Stimulated activated CD4-positive, alpha-beta T cell treated with anti-CD3 and anti-CD28 coated beads, TNF-alpha, amount 100 ng/mL, for 4 hours (primary cell): ENCODE results near the gene SLC22A7.

ENCODE experiments used
- DNase-seq, 3 experiments: peaks; one replicate each; pipeline ENCODE4 v3.0.0-alpha.2; 2020; ENCODE audit warnings: low read depth in 3 of 3

The SLC22A7 gene

GRCh38 chr6:43297644-43298564, at the start of gene SLC22A7:
TSS of gene SLC22A7 (plus strand) at chr6:43298260. CDS start at chr6:43298359, 99 bp downstream.
- no peak for DNase-seq

DNA sequence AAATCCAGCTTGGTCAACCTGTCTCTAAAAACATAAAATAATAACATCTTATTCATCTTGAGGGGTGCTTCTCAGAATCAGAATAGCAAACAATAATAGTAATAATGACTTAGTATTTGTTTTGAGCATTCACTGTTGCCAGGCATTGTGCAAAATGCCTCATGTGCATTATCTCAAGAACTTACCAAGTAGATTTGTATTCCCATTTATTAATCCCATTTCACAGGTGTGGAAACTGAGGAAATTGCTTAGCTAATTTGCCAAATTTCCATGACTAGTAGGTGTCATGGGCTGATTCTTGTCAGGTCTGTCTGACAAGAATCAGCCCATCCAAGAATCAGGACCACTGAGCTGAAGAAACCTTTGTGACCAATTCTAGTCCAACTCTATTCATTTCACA, 49.3 kb upstream of the SLC22A7 start:
- no peak for DNase-seq

DNA sequence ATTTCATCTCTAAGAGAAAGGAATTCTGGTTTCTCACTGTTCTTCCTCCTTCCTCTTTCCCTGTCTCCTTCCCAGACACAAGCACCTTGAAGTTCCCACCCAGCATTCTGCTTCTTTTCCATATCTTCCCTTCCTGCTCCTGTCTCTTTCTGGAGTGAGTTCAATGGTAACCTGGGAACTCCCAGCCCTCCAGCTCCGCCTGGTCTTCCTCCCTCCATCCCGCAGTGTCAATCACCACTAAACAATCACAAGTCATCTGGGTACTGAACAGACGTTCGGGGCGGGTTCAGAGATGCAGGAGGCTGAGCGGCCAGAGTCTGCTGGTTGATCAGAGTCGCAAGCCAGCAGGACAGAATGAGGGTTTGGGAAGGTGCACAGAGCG, 47.1 kb upstream of the SLC22A7 start:
- DNase-seq: no peak

DNA sequence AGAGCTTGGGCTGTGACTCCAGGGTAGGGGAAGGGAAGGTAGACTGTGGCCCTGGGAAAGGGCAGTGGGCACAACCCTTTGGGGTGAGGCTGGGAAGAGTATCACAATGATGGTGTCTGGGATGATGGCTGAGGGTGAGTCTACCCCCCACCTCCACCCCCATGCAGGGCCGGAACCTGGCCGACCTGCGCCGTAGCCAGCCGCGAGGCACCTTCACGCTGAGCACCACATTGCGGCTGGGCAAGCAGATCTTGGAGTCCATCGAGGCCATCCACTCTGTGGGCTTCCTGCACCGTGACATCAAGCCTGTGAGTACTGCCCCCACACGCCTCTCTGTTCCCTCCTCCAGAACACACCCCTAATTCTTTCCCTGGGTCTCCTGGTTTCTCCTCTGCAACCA, 44.7 kb upstream of the SLC22A7 start:
- DNase-seq: no peak

DNA sequence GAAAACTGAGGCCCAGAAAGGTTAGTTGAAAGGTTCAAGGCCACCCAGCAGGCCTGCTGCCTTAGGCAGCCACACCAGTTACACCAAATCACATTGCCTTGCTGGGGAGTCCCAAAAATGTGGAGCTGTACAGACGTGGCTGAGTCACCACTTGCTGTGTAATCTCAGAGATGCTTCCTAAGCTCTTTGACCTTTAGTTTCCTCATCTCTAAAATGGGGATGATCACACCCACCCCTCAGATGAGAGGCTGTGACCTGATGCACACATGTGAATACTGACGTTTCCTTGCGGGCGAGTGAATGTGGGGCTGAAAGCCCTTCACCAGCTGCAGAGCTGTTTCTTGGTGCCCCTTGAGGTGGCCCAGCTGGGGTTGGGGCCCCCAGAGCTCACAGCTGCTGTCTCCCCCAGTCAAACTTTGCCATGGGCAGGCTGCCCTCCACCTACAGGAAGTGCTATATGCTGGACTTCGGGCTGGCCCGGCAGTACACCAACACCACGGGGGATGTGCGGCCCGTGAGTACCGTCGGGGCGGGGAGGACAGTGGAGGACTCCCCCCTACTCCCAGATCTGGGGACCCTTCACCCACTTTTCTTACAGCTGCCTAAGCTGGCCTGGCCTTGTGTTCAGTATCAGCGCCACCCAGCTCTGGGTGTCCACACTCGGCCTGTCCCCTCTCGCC, 43.8 kb upstream of the SLC22A7 start:
- DNase-seq: no peak

- no peak for DNase-seq
Observed at GRCh38 chr6:43254846-43255245, 43.2 kb upstream of the SLC22A7 start.

DNA sequence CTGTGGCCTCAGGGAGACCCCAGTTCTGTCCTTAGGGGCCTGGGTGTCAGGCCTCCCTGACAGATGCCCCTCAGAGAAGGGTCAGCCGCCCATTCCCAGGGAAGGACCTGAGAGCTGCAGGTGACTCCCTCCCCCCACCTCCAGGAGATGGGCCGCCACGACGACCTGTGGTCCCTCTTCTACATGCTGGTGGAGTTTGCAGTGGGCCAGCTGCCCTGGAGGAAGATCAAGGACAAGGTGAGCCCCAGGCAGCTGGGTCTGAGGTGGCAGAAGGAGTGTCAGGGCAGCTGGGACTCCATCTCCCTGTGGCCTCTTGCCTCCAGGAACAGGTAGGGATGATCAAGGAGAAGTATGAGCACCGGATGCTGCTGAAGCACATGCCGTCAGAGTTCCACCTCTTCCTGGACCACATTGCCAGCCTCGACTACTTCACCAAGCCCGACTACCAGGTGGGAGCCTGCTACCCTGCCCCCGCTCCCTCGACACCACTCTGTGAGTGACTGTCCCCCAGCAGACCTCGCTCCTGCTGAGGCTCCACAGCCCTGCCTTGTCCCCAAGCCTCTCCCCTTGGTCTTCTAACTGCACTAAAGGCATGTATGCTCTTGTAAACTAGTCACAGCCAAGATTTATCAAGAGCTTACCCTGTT, 42.5 kb upstream of the SLC22A7 start:
- DNase-seq: no peak

GRCh38 chr6:43256670-43257366, 41.2 kb upstream of the SLC22A7 start:
- no peak for DNase-seq

DNA sequence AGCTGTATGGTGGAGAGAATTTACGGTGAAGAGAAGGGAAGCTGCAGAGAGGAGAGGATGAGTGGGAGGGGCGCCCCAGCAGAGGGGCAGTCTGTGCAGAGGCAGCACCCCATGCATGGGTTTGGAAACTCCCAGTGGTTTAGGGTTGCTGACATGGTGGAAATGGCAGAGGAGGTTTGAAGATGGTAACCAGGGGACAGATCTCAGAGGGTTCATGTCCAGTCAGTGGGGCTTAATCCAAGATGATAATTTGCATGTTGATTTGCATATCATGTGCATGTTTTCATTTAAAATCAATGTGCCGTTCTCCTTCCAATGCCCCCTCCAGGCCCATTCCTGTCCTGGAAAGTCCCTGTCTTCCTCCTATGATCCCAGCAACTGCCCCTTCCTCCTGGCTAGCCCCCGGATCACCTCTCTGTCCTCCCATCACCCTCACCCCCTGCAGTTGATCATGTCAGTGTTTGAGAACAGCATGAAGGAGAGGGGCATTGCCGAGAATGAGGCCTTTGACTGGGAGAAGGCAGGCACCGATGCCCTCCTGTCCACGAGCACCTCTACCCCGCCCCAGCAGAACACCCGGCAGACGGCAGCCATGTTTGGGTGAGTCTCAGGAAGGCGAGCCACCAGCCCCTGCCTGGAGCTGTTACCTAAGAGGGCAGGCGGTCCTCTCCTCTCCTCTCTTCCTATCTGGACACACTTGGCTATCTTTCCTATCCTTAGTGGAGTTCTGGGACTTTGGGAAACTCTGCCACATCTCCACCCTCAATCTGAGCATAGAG, 40.5 kb upstream of the SLC22A7 start:
- DNase-seq: no peak

- DNase-seq: no peak
Observed at GRCh38 chr6:43258180-43258579, 39.9 kb upstream of the SLC22A7 start.

DNA sequence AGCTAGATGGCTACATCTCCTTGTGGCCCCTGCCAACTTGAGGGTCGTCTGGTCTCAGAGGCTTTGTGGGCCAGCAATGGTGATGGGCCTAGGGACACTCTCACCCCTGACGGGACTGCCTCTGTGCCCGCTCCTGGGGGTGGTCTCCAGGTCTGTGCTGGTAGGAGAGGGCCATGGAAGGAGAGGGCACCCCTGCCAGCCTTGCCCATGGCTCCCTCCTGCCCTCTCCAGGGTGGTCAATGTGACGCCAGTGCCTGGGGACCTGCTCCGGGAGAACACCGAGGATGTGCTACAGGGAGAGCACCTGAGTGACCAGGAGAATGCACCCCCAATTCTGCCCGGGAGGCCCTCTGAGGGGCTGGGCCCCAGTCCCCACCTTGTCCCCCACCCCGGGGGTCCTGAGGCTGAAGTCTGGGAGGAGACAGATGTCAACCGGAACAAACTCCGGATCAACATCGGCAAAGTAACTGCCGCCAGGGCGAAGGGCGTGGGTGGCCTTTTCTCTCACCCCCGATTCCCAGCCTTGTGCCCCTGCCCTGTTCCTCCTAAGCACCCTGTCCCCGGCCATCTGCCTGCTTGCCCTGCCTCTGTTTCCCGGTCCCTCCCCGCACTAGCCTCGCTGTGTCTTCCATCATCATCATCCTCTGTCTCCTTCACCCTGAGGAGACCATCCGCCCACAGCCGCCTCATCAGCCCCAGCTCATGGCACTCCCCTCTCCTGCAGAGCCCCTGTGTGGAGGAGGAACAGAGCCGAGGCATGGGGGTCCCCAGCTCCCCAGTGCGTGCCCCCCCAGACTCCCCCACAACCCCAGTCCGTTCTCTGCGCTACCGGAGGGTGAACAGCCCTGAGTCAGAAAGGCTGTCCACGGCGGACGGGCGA, 39.0 kb upstream of the SLC22A7 start:
- no peak for DNase-seq

- no peak for DNase-seq
Observed at GRCh38 chr6:43260791-43261190, 37.3 kb upstream of the SLC22A7 start.

DNA sequence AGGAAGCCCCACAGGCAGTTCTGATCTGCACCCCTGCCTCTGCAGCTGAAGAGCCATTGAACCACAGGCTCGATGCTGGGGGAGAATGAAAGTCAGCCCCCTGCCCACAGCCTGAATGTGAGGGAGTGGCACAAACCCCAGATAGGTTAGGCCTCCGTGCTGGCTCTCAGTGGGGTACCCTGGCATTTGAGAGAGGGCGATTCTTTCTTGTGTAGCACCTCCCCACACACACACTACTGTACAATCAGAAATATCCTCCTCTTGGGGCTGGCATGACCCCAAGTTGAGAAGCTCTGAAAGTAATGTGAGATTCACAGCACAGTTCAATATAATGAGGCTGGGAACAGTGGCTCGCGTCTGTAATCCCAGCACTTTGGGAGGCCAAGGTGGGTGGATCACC, 36.9 kb upstream of the SLC22A7 start:
- no peak for DNase-seq

GRCh38 chr6:43262000-43262779, 35.9 kb upstream of the SLC22A7 start:
- DNase-seq: no peak

GRCh38 chr6:43262780-43263313, 35.2 kb upstream of the SLC22A7 start:
- no peak for DNase-seq

DNA sequence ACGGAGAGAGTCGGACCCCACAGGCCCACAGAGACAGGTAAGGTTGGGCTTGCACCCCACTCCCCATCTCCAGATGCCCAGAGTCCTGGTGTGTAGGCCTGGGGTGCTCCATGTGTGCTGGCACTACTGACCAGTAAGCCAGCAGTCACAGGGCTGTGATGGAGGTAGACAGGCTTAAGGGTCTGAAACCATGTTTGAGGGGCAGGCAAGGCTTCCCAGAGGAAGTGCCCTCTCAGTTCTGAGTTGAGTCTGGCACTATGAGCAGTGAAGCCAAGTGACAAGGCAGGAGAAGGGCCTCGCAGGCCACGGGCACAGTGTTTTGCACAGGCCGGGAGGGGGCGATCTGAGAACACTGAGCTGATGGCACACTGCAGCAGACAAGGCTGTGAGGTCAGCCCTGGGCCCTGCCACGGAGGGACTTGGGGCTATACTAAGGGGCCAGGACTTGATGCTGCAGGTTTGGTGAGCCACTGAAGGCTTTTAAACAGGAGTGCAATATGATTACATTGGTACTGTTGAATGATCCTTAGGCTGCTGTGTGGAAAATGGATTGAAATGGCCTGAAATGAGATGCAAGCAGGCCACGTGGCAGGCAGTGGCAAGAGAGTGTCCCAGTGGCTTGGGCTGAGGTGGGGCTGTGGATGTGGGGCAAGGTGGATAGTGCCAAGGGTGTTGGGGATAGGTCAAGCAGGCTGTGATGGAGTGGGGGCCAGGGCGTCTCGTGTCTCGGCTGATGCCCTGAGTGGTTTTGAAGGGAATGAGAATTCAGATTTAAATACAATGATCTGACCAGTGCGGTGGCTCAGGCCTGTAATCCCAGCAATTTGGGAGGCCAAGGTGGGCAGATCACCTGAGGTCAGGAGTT, 34.5 kb upstream of the SLC22A7 start:
- peak; percentile 59 to 64 (median 63) for DNase-seq

- no peak for DNase-seq
Observed at GRCh38 chr6:43264599-43265145, 33.4 kb upstream of the SLC22A7 start.

GRCh38 chr6:43265564-43265963, 32.5 kb upstream of the SLC22A7 start:
- DNase-seq: no peak
